D721Med (cell line): Measurements from ENCODE around the gene CTNNA3.

Experiments used
- DNase-seq: peaks from one replicate; pipeline ENCODE4 v3.0.0; 2011; ENCODE audit warnings: low spot score; ENCODE audit not compliant: insufficient read length
- FAIRE-seq: peaks from 2 replicates; lab custom pipeline; 2011; peaks lifted over from hg19 to GRCh38; lab: Jason Lieb, UNC
- TF ChIP-seq, protein P1 (sequence below): IDR thresholded peaks from 2 replicates; pipeline ENCODE4 v1.5.1; 2012; ENCODE audit warnings: mild to moderate bottlenecking, control low read depth; ENCODE audit not compliant: insufficient read depth; ENCODE audit errors: missing control alignments

CTNNA3 gene

DNA sequence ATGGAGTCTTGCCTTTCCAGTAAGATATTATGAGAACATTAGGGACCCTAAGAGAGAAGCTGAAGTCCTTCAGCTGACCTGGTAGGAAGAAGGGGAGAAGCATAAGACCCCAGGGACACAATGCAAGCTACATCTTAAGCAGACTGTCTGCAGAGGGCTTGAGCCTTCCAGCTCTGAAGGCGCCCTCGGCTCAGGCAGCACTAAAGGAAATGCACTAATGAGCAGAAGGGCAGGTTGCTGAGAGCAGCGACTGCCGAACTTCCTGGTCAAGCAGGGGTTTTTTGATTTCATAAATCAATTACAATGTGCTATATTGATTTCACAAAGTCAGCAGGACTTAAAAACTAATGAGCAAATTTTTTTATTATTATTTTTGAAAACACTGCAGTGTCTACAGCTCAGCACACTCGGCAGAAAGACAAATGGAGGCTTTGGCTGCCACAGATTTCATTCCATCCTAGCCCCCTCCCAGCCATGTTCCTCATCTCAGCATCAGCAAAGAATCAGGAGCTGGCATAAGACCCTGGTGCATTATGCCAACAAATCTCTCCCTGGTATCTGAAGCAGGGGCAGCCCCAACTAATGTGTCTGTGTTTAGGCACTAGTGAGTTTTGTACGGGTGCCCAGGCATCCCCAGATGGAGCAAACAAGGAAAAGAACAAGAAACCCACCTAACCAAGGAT, 713.1 kb downstream of the CTNNA3 start:
- FAIRE-seq: no peak
- no peak for DNase-seq
- TF ChIP-seq, protein P1, sequence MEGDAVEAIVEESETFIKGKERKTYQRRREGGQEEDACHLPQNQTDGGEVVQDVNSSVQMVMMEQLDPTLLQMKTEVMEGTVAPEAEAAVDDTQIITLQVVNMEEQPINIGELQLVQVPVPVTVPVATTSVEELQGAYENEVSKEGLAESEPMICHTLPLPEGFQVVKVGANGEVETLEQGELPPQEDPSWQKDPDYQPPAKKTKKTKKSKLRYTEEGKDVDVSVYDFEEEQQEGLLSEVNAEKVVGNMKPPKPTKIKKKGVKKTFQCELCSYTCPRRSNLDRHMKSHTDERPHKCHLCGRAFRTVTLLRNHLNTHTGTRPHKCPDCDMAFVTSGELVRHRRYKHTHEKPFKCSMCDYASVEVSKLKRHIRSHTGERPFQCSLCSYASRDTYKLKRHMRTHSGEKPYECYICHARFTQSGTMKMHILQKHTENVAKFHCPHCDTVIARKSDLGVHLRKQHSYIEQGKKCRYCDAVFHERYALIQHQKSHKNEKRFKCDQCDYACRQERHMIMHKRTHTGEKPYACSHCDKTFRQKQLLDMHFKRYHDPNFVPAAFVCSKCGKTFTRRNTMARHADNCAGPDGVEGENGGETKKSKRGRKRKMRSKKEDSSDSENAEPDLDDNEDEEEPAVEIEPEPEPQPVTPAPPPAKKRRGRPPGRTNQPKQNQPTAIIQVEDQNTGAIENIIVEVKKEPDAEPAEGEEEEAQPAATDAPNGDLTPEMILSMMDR: no peak

DNA sequence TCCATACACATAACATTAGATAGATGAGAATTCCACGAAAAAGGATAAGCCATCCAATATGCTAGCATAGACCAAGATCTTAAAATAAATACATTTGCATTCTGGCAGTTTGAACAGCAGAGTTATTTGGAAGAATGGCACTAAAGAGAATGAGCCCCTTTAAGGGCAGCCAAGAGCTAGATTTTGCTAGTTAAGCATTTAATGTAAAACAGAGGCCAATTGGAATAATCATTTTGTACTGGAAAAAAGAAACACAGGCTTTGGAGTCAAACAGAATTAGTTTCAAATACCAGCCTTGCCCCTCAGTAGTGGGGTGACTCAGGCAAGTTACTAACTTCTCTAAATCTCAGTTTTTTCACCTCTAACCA, 714.0 kb downstream of the CTNNA3 start:
- DNase-seq (no peak), FAIRE-seq (no peak)
- TF ChIP-seq, protein P1: no peak

DNA sequence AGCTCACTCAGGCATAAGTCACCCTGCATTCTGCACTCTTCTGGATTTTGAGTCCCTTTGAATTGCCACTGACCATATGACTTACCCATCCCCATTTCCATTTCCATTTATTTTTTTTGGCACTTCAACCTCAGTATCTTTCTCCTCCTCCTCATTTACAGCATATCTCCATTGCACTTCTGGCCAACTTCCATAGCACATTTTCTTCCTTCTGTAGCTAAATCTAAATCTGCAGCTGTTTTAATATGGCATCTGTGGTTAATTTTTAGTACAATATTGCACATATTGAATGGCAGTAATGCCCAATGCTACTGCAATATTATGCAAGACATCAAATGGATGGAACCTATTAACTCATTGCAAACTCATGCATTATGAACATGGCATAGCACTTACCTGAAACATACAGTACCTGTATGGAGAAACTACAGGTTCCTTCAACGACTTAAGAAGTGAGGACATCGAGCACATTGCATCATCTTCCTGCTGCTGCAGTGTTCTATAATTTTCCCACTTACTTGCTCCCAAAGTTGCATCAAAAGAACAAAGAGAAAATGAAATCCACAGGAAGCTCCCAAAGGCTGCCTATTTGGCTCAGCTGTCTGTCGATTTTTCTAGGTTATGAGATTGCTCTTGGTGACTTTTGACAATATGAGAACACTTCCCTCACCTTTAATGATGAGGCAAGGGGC, 714.5 kb downstream of the CTNNA3 start:
- DNase-seq (no peak), FAIRE-seq (no peak)
- TF ChIP-seq, protein P1: no peak

DNA sequence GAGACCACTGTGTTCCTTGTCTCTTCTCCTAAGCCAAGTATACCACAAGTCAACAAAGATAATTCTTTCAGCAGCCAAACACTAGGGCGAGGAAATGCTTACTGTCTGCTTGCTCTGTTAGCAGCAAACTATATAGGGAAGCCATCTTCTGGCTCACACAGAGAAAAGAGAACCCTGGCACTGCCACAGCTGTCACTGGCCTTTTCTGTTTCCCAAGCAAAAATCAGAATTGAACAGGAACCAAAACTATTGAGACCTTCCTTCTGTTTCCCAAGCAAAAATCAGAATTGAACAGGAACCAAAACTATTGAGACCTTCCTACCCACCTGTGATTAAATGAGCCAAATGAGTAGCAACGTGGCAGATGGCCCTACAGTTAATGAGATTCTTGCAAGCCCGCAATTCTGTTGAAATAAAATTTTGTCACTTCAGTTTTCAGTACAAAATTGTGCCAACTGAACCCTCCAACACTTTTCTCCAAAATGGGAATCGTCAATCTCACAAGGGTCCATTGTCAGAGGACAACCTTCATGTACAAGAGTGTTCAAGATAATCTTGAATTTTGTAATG, 715.7 kb downstream of the CTNNA3 start:
- TF ChIP-seq, protein P1: no peak
- no peak for FAIRE-seq
- DNase-seq: no peak

DNA sequence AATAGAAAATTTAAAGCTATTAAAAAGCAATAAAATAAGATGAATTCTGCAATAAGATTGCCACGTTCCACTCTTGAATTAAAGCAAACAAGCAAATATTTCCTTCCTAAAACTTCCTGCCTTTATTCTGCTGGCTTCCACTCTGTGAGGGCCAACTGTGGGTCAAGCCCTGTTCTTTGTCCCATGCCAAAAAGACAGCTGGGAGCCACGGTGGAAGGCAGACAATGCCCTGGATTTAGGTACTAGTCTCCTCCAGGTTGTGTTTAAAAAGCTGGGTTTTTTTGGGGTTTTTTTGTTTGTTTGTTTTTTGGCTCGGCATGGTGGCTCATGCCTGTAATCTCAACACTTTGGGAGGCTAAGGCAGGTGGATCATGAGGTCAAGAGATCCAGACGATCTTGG, 731.0 kb downstream of the CTNNA3 start:
- FAIRE-seq (no peak), DNase-seq (no peak)
- TF ChIP-seq, protein P1: no peak

DNA sequence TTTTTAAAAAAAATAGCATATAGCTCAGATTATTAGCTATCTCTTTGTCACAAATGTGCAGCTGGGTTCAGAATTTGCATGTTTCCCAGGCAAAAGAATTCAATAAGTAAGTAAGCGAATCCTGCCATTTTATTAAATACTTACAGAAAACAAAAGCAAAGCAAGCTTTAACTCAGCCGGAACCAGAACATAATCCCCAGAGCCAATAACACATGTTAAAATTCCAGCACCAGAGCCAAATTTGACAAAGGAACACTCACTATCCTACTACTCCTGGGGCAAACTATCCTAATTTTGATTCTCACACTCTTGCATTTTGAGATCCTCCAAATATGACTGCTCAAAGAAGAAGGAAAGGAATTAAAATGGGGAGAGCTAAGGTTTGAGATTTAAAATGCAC, 737.5 kb downstream of the CTNNA3 start:
- no peak for DNase-seq

More for the DNA sequence above, 737.5 kb downstream of the CTNNA3 start:
- FAIRE-seq: no peak
- TF ChIP-seq, protein P1: no peak
